Measurements from ENCODE around the gene MECP2.

Gene MECP2

DNA sequence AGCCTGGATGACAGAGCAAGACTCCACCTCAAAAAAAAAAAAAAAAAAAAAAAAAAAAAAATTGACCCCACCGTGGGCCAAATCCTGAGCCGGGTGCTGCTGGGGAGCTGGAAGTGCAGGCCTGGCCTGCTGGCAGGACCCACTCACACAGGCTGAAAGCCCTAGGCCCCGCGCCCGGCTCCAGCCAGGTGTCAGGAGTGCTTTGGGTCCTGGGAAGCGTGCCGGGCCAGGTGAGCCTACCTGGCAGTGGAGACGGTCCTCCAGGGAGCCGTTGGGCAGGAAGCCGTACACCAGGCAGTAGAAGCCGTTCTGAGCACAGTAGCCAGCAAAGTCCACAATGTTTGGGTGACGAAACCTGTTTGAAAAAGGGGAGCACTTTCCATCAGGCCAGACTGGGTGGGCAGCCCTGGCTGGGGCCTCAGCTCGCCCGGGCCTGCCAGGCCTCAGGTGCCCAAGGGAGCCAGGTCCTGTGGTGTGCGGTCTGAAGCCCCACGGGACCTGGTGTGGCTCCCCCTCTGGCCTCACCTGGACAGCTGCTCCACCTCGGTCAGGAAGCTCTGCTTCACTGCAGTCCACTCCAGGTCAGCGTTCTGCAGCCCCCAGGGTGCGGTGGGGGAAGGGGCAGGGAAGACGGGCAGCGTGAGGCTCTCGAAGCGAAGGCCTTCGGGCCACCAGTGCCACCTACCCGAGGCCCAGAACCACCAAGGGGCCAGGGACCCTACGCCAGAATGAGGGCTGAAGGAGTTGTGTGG, 79.6 kb downstream of the MECP2 start:
- TF ChIP-seq REST (IDR thresholded peaks at IDR 0.05; ENCODE audit: insufficient read depth in 1 of 2, low read depth in 2 of 2, low read length in 2 of 2) (no peak), TAF1 (IDR thresholded peaks at IDR 0.05; ENCODE audit: borderline replicate concordance, insufficient read depth, low read length) (no peak), SIN3A (IDR thresholded peaks at IDR 0.05; ENCODE audit: borderline replicate concordance, insufficient read depth, low read length) (no peak), POLR2AphosphoS5 (IDR thresholded peaks at IDR 0.05; ENCODE audit: low read depth, low read length) (no peak)

- TF ChIP-seq REST (IDR thresholded peaks at IDR 0.05; ENCODE audit: insufficient read depth in 1 of 2, low read depth in 2 of 2, low read length in 2 of 2) (no peak), FOXP2 (optimal IDR thresholded peaks at IDR 0.05; ENCODE audit: borderline replicate concordance, extremely low read depth, extremely low read length, insufficient read depth) (no peak), POLR2AphosphoS5 (IDR thresholded peaks at IDR 0.05; ENCODE audit: low read depth, low read length) (no peak), SIN3A (IDR thresholded peaks at IDR 0.05; ENCODE audit: borderline replicate concordance, insufficient read depth, low read length) (no peak), TAF1 (IDR thresholded peaks at IDR 0.05; ENCODE audit: borderline replicate concordance, insufficient read depth, low read length) (no peak)
Measured at GRCh38 chrX:154016366-154017076, 81.0 kb downstream of the MECP2 start.

- TF ChIP-seq TAF1 (IDR thresholded peaks at IDR 0.05; ENCODE audit: borderline replicate concordance, insufficient read depth, low read length) = no peak
- no peak for TF ChIP-seq POLR2AphosphoS5 (IDR thresholded peaks at IDR 0.05; ENCODE audit: low read depth, low read length)
- no peak for TF ChIP-seq FOXP2 (optimal IDR thresholded peaks at IDR 0.05; ENCODE audit: borderline replicate concordance, extremely low read depth, extremely low read length, insufficient read depth)
- no peak for TF ChIP-seq REST (IDR thresholded peaks at IDR 0.05; ENCODE audit: insufficient read depth in 1 of 2, low read depth in 2 of 2, low read length in 2 of 2)
- TF ChIP-seq SIN3A (IDR thresholded peaks at IDR 0.05; ENCODE audit: borderline replicate concordance, insufficient read depth, low read length) = no peak
Measured at GRCh38 chrX:154015581-154016264, 81.8 kb downstream of the MECP2 start.

GRCh38 chrX:154014429-154015380, 82.8 kb downstream of the MECP2 start:
- TF ChIP-seq SIN3A (IDR thresholded peaks at IDR 0.05; ENCODE audit: borderline replicate concordance, insufficient read depth, low read length) (no peak), POLR2AphosphoS5 (IDR thresholded peaks at IDR 0.05; ENCODE audit: low read depth, low read length) (no peak), TAF1 (IDR thresholded peaks at IDR 0.05; ENCODE audit: borderline replicate concordance, insufficient read depth, low read length) (no peak), FOXP2 (optimal IDR thresholded peaks at IDR 0.05; ENCODE audit: borderline replicate concordance, extremely low read depth, extremely low read length, insufficient read depth) (no peak), REST (IDR thresholded peaks at IDR 0.05; ENCODE audit: insufficient read depth in 1 of 2, low read depth in 2 of 2, low read length in 2 of 2) (no peak)

All from PFSK-1 (cell line).